Thoracic aorta (tissue), 2 donors: ENCODE results near the gene DLGAP4. TPM values are rescaled to one million over a fixed set of nuclear protein-coding genes. Genes with fewer than 3 reads are reported as not detected.

Experiments
- ATAC-seq: fragments of 150-250 bp; one replicate; pipeline ENCODE4 v1.8.0; 2017; ENCODE audit warnings: low read depth; ENCODE audit not compliant: insufficient number of reproducible peaks, low FRiP score
- DNase-seq: peaks from one replicate; pipeline ENCODE4 v3.0.0-alpha.2; 2020; ENCODE audit warnings: low spot score
- H3K27ac ChIP-seq, 2 donors: fragments of 200-600 bp; sonication (generic); 1 replicate in 1 of 2; 2 replicates in 1 of 2; pipeline ENCODE4 v1.5.1; 2016; ENCODE audit warnings: mild to moderate bottlenecking in 2 of 2, moderate library complexity in 2 of 2
- H3K27me3 ChIP-seq: fragments of 200-600 bp; sonication (generic); replicated peaks from 2 replicates; pipeline ENCODE4 v1.6.0; 2016; ENCODE audit warnings: mild to moderate bottlenecking; ENCODE audit not compliant: insufficient read depth
- H3K36me3 ChIP-seq: fragments of 200-600 bp; sonication (generic); one replicate; pipeline ENCODE4 v1.5.1; 2016
- H3K4me1 ChIP-seq, 2 donors: fragments of 200-600 bp; sonication (generic); 1 replicate in 1 of 2; 2 replicates in 1 of 2; pipeline versions ENCODE4 v1.5.1 to v1.6.0; 2016; ENCODE audit warnings: low read depth in 2 of 2, mild to moderate bottlenecking in 1 of 2; ENCODE audit not compliant: control insufficient read depth in 1 of 2
- H3K4me3 ChIP-seq: fragments of 200-600 bp; sonication (generic); 2 replicates; pipeline ENCODE4 v1.5.1; 2016; ENCODE audit warnings: mild to moderate bottlenecking
- H3K9me3 ChIP-seq: fragments of 200-600 bp; sonication (generic); 2 replicates; pipeline ENCODE4 v1.5.1; 2016
- CTCF ChIP-seq: fragments of 200-600 bp; sonication (generic); IDR thresholded peaks from one replicate; pipeline ENCODE4 v1.5.1; 2019; ENCODE audit warnings: antibody characterized with exemption
- total RNA-seq, 2 donors: library from RNA; depleted of rRNA; stranded (reverse); fragments of >200 nt; gene quantifications; one replicate each; pipeline versions ENCODE4 v1.1.0 to v1.2.3, GENCODE V29; 2016

The DLGAP4 gene
- total RNA-seq, 2 donors from 2014 or later, result 66.2 to 105 TPM

GRCh38 chr20:36415475-36416002 is 109.4 kb downstream of the DLGAP4 start:
- no peak for DNase-seq
- Histone ChIP-seq H3K9me3 (no peaks in the 10 kb centered on the region), H3K4me1 (no peaks in the 10 kb centered on the region), H3K36me3 (no peaks in the 10 kb centered on the region), H3K27ac (no peak overlapping the region), H3K4me3 (no peak overlapping the region), H3K27me3 (peaks cover 4% of the 10 kb centered on the region)
- no peak for TF ChIP-seq CTCF
- ATAC-seq, result no peak

- H3K27ac ChIP-seq, result no peak overlapping the region
- no peak for DNase-seq
- no peak for ATAC-seq
- H3K36me3 ChIP-seq, result no peaks in the 10 kb centered on the region
- no peaks in the 10 kb centered on the region for H3K9me3 ChIP-seq
- TF ChIP-seq CTCF, result no peak
- no peak overlapping the region for H3K4me3 ChIP-seq
- peaks cover 4% of the 10 kb centered on the region for H3K27me3 ChIP-seq
- H3K4me1 ChIP-seq, result no peaks in the 10 kb centered on the region
Measured at GRCh38 chr20:36418711-36419110, 112.6 kb downstream of the DLGAP4 start.

GRCh38 chr20:36421641-36422040 is 115.5 kb downstream of the DLGAP4 start:
- H3K4me3 ChIP-seq, result no peak overlapping the region
- ATAC-seq (no peak), DNase-seq (no peak)
- H3K27ac ChIP-seq, result no peak overlapping the region
- no peaks in the 10 kb centered on the region for H3K36me3 ChIP-seq
- TF ChIP-seq CTCF, result no peak
- no peaks in the 10 kb centered on the region for H3K4me1 ChIP-seq
- H3K27me3 ChIP-seq, result peaks cover 4% of the 10 kb centered on the region
- H3K9me3 ChIP-seq, result no peaks in the 10 kb centered on the region

- no peak for TF ChIP-seq CTCF
- peaks cover under 1% of the 10 kb centered on the region for H3K27me3 ChIP-seq
- H3K4me1 ChIP-seq, result no peaks in the 10 kb centered on the region
- H3K36me3 ChIP-seq, result no peaks in the 10 kb centered on the region
- H3K9me3 ChIP-seq, result no peaks in the 10 kb centered on the region
- H3K27ac ChIP-seq, result no peak overlapping the region
- ATAC-seq (no peak), DNase-seq (no peak)
- no peak overlapping the region for H3K4me3 ChIP-seq
Measured at GRCh38 chr20:36424314-36424713, 118.2 kb downstream of the DLGAP4 start.

GRCh38 chr20:36425166-36425565 is 119.0 kb downstream of the DLGAP4 start:
- ATAC-seq, result no peak
- no peak overlapping the region for H3K4me3 ChIP-seq
- no peak for TF ChIP-seq CTCF
- H3K9me3 ChIP-seq, result no peaks in the 10 kb centered on the region
- DNase-seq, result no peak
- no peaks in the 10 kb centered on the region for H3K27me3 ChIP-seq
- H3K4me1 ChIP-seq, result no peaks in the 10 kb centered on the region
- H3K36me3 ChIP-seq, result no peaks in the 10 kb centered on the region
- H3K27ac ChIP-seq, result no peak overlapping the region
